ENCODE data around the gene SLC12A7. TPM values are rescaled to one million over a fixed set of nuclear protein-coding genes. Genes with fewer than 3 reads are reported as not detected.

The SLC12A7 gene
- total RNA-seq, 2 donors from 2014 or later = 28.5 to 42.3 TPM

DNA sequence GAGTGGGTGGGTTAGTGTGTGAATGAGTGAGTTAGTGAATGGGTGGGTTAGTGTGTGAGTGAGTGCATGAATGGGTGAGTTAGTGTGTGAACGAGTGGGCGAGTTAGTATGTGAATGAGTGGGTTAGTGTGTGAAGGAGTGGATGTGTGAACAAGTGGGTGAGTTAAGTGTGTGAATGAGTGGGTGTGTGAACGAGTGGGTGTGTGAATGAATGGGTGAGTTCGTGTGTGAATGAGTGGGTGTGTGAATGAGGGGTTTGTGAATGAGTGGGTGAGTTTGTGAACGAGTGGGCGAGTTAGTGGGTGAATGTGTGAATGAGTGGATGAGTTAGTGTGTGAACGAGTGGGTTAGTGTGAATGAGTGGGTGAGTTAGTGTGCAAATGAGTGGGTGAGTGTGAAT is 69.2 kb downstream of the SLC12A7 start:
- H3K4me1 ChIP-seq = no peaks in the 10 kb centered on the region
- no peaks in the 10 kb centered on the region for H3K36me3 ChIP-seq
- no peak for DNase-seq (ENCODE audit: low spot score)
- no peaks in the 10 kb centered on the region for H3K27me3 ChIP-seq
- no peak overlapping the region for H3K4me3 ChIP-seq
- H3K27ac ChIP-seq = no peak overlapping the region
- no peak for TF ChIP-seq CTCF (IDR thresholded peaks at IDR 0.05)
- no peaks in the 10 kb centered on the region for H3K9me3 ChIP-seq

GRCh38 chr5:1041225-1042143 is 70.4 kb downstream of the SLC12A7 start:
- TF ChIP-seq CTCF (IDR thresholded peaks at IDR 0.05) = no peak

DNA sequence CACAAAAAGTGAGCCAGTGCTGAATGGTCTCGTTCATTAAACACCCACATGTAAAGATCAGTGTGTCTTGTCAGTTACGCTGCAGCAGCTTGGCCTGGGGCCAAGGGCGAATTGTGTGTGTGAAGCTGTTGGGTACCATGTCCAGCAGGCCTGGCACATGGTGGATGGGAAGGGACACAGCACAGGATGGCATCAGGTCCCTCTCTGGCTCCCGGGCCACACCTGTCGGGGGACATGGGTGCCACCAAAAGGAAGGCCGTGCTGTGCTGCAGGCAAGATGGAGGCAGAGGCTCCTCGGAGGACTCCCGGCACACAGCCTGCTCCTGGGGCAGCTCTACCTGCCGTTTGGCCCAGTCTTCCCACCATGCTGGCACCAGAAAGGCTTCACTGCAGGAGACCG is 71.3 kb downstream of the SLC12A7 start:
- Histone ChIP-seq H3K4me1 (no peaks in the 10 kb centered on the region), H3K4me3 (no peak overlapping the region), H3K36me3 (no peaks in the 10 kb centered on the region), H3K27me3 (no peaks in the 10 kb centered on the region), H3K9me3 (no peaks in the 10 kb centered on the region), H3K27ac (no peak overlapping the region)
- no peak for TF ChIP-seq CTCF (IDR thresholded peaks at IDR 0.05)
- DNase-seq (ENCODE audit: low spot score) = no peak

More at GRCh38 chr5:1041225-1042143, 70.4 kb downstream of the SLC12A7 start:
- Histone ChIP-seq H3K36me3 (no peaks in the 10 kb centered on the region), H3K4me3 (no peak overlapping the region), H3K27ac (no peak overlapping the region), H3K9me3 (no peaks in the 10 kb centered on the region), H3K4me1 (no peaks in the 10 kb centered on the region), H3K27me3 (no peaks in the 10 kb centered on the region)
- DNase-seq (ENCODE audit: low spot score) = no peak

GRCh38 chr5:1039706-1040260 is 72.1 kb downstream of the SLC12A7 start:
- Histone ChIP-seq H3K27me3 (no peaks in the 10 kb centered on the region), H3K4me1 (no peaks in the 10 kb centered on the region), H3K4me3 (no peak overlapping the region), H3K36me3 (no peaks in the 10 kb centered on the region), H3K9me3 (no peaks in the 10 kb centered on the region), H3K27ac (no peak overlapping the region)
- no peak for TF ChIP-seq CTCF (IDR thresholded peaks at IDR 0.05)
- no peak for DNase-seq (ENCODE audit: low spot score)

GRCh38 chr5:1039210-1039548 is 72.7 kb downstream of the SLC12A7 start:
- TF ChIP-seq CTCF (IDR thresholded peaks at IDR 0.05) = no peak
- DNase-seq (ENCODE audit: low spot score) = no peak

More at GRCh38 chr5:1039210-1039548, 72.7 kb downstream of the SLC12A7 start:
- Histone ChIP-seq H3K36me3 (no peaks in the 10 kb centered on the region), H3K27ac (no peak overlapping the region), H3K4me1 (no peaks in the 10 kb centered on the region), H3K9me3 (no peaks in the 10 kb centered on the region), H3K4me3 (no peak overlapping the region), H3K27me3 (no peaks in the 10 kb centered on the region)
